Measurements from ENCODE around the gene FBF1. TPM values are rescaled to one million over a fixed set of nuclear protein-coding genes. Genes with fewer than 3 reads are reported as not detected.

Gene FBF1
- total and polyA plus RNA-seq, 9 of the 15 experiments (the other 6 are each of a cell fraction or from before 2014, with no cell fraction given), result 0.46 to 14.9 (median 7.5) TPM

DNA sequence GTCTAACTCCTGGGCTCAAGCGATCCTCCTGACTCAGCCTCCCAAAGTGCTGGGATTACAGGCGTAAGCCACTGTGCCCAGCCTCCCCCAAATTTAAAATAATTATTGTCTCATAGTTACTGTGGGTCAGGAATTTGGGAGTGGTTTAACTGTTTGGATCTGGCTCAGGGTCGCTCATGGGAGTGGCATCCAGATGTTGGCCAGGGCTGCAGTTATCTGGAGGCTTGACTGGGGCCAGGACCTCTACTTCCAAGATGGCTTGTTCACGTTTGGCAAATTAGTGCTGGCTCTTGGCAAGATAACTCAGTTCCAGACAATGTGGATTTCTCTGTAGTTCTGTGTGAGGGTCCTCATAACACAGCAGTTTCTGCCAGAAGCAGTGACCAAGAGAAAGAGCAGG lies 46.2 kb upstream of the FBF1 start (continued):
- no peak for TF ChIP-seq FOXA1 (IDR thresholded peaks at IDR 0.05; ENCODE audit: borderline replicate concordance)

DNA sequence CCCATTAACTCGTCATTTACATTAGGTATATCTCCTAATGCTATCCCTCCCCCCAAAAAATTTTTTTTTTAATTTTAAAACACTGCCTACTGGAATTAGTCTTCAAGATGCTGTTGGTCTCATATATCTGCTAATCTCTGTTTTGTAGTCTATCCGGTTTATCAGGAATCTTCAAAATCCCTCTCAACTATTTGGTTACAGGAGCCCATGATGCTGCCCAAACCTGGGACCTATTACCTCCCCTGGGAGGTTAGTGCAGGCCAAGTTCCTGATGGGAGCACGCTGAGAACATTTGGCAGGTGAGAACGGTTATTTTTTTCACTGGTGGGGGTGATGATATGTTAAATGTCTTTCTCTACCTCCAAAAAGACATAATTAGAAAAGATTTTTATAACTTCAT lies 45.1 kb upstream of the FBF1 start:
- Histone ChIP-seq H3K27ac (ENCODE audit: extremely low read depth, low read depth, low read length) (no peak overlapping the region), H3K79me2 (ENCODE audit: control insufficient read depth, insufficient read depth, low read length) (peaks cover 8% of the 10 kb centered on the region; the same call in 2 of the 3 replicates), H3K9me3 (replicated peaks; ENCODE audit: control insufficient read depth, insufficient read depth, low read depth, low read length) (no peaks in the 10 kb centered on the region), H3K27me3 (ENCODE audit: control insufficient read depth in 2 of 2, insufficient read depth in 2 of 2, low read length in 2 of 2) (no peaks in the 10 kb centered on the region), H3K9me1 (ENCODE audit: control insufficient read depth, insufficient read depth, low read length) (no peaks in the 10 kb centered on the region), H3K4me1 (replicated peaks in 1 of 2; ENCODE audit: control insufficient read depth in 2 of 2, insufficient read depth in 2 of 2, low read length in 2 of 2) (peaks cover 10 to 29% of the 10 kb centered on the region in 2 experiments), H4K20me1 (replicated peaks; ENCODE audit: control insufficient read depth, insufficient read depth, low read length) (no peaks in the 10 kb centered on the region), H3K4me3 (no peak overlapping the region), H2AFZ (ENCODE audit: low read depth, low read length) (no peak overlapping the region), H3K9ac (ENCODE audit: insufficient read depth in 1 of 2, low read depth in 2 of 2, low read length in 2 of 2) (no peak overlapping the region), H3K4me2 (ENCODE audit: insufficient read depth, low read length) (no peak overlapping the region), H3K36me3 (ENCODE audit: control insufficient read depth, insufficient read depth, low read length) (peaks cover 9% of the 10 kb centered on the region; the same call in 1 of the 3 replicates)
- ATAC-seq, result no peak
- in situ Hi-C loops (cut with MboI), result no loop called here
- POLR2A ChIA-PET, result no interaction called here
- no TSS peak for BruUV-seq (replicated peaks)
- no peak for FAIRE-seq
- intact Hi-C loops (cut with micrococcal nuclease), result loop anchor here (5.0 kb wide), 1 partner anchor 79 kb away; no protein-coding TSS in a partner anchor
- CTCF ChIA-PET (ENCODE audit: low intra/inter-chr PET ratio), result no interaction called here
- WGBS (ENCODE audit: insufficient coverage, low coverage, missing lambda C conversion rate), result 86% methylated on average over 3 of the region's 4 CpGs
- no peak for DNase-seq (ENCODE audit: extremely low read depth in 1 of 4, low spot score in 3 of 4)
- no peak for TF ChIP-seq NFRKB (IDR thresholded peaks at IDR 0.05; ENCODE audit: low read depth)
- no peak for TF ChIP-seq MEF2D (tag; conservative IDR thresholded peaks at IDR 0.05; ENCODE audit: low read depth)
- no peak for TF ChIP-seq ZFP30 (CRISPR knock-in tag; IDR thresholded peaks at IDR 0.05; ENCODE audit: borderline replicate concordance)
- no peak for TF ChIP-seq ZNF79 (CRISPR knock-in tag; IDR thresholded peaks at IDR 0.05; ENCODE audit: low read depth)
- TF ChIP-seq ELF1 (tag; IDR thresholded peaks at IDR 0.05), result no peak
- TF ChIP-seq, protein P1, sequence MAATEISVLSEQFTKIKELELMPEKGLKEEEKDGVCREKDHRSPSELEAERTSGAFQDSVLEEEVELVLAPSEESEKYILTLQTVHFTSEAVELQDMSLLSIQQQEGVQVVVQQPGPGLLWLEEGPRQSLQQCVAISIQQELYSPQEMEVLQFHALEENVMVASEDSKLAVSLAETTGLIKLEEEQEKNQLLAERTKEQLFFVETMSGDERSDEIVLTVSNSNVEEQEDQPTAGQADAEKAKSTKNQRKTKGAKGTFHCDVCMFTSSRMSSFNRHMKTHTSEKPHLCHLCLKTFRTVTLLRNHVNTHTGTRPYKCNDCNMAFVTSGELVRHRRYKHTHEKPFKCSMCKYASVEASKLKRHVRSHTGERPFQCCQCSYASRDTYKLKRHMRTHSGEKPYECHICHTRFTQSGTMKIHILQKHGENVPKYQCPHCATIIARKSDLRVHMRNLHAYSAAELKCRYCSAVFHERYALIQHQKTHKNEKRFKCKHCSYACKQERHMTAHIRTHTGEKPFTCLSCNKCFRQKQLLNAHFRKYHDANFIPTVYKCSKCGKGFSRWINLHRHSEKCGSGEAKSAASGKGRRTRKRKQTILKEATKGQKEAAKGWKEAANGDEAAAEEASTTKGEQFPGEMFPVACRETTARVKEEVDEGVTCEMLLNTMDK (IDR thresholded peaks at IDR 0.05; ENCODE audit: borderline replicate concordance, insufficient read depth, low read depth, low read length, poor library complexity, severe bottlenecking), result no peak
- TF ChIP-seq ZNF274 (IDR thresholded peaks at IDR 0.05; ENCODE audit: borderline replicate concordance, low read depth, low read length), result no peak
- TF ChIP-seq ERF (CRISPR knock-in tag; IDR thresholded peaks at IDR 0.05), result no peak
- no peak for TF ChIP-seq ZNF282 (CRISPR knock-in tag; IDR thresholded peaks at IDR 0.05)
- TF ChIP-seq, protein P2, sequence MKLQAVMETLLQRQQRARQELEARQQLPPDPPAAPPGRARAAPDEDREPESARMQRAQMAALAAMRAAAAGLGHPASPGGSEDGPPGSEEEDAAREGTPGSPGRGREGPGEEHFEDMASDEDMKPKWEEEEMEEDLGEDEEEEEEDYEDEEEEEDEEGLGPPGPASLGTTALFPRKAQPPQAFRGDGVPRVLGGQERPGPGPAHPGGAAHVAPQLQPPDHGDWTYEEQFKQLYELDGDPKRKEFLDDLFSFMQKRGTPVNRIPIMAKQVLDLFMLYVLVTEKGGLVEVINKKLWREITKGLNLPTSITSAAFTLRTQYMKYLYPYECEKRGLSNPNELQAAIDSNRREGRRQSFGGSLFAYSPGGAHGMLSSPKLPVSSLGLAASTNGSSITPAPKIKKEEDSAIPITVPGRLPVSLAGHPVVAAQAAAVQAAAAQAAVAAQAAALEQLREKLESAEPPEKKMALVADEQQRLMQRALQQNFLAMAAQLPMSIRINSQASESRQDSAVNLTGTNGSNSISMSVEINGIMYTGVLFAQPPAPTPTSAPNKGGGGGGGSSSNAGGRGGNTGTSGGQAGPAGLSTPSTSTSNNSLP (IDR thresholded peaks at IDR 0.05; ENCODE audit: borderline replicate concordance, low read depth, low read length), result no peak
- TF ChIP-seq, protein P3, sequence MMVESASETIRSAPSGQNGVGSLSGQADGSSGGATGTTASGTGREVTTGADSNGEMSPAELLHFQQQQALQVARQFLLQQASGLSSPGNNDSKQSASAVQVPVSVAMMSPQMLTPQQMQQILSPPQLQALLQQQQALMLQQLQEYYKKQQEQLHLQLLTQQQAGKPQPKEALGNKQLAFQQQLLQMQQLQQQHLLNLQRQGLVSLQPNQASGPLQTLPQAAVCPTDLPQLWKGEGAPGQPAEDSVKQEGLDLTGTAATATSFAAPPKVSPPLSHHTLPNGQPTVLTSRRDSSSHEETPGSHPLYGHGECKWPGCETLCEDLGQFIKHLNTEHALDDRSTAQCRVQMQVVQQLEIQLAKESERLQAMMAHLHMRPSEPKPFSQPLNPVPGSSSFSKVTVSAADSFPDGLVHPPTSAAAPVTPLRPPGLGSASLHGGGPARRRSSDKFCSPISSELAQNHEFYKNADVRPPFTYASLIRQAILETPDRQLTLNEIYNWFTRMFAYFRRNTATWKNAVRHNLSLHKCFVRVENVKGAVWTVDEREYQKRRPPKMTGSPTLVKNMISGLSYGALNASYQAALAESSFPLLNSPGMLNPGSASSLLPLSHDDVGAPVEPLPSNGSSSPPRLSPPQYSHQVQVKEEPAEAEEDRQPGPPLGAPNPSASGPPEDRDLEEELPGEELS (CRISPR knock-in tag; IDR thresholded peaks at IDR 0.05; ENCODE audit: borderline replicate concordance), result no peak
- TF ChIP-seq HNRNPUL1 (IDR thresholded peaks at IDR 0.05; ENCODE audit: low read length), result no peak
